HG03520 (cell line): ENCODE results near the gene SMARCD2.
"Not testable (repeated sequence)": the region's sequence is repeated elsewhere in the genome, so short reads cannot be mapped to it uniquely, and the experiment has no call there.

ENCODE experiments used
- ATAC-seq: cut with Tn5 transposase; IDR thresholded peaks from one replicate; pipeline ENCODE4 v1.9.1; 2021; ENCODE audit warnings: mild to moderate bottlenecking, moderate library complexity; ENCODE audit not compliant: unreplicated experiment

SMARCD2 gene

DNA sequence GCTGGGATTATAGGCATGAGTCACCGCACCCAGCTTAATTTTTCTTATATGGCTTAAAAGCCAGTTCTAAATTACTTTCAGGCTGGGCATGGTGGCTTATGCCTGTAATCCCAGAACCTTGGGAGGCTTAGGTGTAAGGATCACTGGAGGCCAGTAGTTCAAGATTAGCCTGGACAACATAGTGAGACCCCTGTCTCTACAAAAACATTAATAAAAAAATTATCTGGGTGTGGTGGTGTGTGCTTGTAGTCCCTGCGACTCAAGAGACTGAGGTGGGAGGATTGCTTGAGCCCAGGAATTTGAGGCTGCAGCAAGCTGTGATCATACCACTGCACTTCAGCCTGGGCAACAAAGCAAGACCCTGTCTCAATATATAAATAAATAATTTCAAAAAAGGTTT lies 10.8 kb upstream of the SMARCD2 start:
- no peak for ATAC-seq

- ATAC-seq: no peak
Measured at GRCh38 chr17:63850401-63850800, 7.9 kb upstream of the SMARCD2 start.

GRCh38 chr17:63848834-63849689 lies 6.6 kb upstream of the SMARCD2 start:
- peak; percentile 82 for ATAC-seq

DNA sequence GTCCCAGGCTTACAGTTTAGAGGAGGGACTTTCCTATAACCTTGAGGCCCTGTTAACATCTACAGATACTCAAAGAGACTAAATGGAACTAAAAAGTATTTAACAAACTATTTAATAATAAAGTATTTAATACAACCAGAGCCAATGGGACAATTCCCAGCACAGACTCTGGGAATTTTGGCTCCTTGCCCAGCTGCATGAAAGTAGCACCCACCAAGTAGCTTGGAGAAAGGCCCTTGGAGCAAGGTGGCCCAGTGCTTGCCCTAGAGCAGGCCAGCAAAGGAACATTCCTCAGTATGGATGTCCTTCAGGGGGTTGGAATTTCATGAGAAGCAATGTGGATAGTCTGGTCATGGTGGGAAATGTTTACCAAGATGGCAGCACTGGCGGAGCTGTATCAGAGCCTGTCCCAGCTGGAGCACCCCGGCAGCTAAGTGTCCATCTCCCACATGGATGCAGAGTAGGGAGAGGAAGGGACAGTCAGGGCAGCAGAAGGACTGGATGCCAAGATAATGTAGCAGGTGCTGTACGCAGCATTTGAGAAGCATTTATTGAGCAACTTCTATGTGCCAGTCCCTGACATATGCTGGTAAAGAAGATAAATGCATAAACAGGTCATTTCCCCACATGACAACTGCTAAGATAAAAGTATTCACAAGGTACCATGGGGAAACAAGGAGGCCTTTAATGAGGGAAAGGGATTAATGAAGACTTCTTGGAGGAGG lies 5.2 kb upstream of the SMARCD2 start:
- ATAC-seq: no peak

DNA sequence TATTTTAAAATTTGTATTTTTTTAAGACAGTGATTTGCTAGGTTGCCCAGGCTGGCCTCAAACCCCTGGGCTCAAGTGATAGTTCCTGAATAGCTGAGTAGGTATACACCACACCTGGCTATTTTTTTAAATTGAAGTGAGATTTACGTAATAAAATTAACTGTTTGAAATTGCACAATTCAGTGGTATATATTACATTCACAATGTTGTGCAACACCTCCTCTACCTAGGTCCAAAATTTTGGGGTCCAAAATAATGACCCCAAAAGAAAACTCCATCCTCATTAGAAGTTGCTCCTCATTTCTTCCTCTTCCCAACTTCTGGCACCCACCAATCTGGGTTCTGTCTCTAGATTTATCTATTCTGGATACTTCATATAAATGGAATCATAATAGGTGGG lies 3.0 kb upstream of the SMARCD2 start:
- ATAC-seq: no peak

DNA sequence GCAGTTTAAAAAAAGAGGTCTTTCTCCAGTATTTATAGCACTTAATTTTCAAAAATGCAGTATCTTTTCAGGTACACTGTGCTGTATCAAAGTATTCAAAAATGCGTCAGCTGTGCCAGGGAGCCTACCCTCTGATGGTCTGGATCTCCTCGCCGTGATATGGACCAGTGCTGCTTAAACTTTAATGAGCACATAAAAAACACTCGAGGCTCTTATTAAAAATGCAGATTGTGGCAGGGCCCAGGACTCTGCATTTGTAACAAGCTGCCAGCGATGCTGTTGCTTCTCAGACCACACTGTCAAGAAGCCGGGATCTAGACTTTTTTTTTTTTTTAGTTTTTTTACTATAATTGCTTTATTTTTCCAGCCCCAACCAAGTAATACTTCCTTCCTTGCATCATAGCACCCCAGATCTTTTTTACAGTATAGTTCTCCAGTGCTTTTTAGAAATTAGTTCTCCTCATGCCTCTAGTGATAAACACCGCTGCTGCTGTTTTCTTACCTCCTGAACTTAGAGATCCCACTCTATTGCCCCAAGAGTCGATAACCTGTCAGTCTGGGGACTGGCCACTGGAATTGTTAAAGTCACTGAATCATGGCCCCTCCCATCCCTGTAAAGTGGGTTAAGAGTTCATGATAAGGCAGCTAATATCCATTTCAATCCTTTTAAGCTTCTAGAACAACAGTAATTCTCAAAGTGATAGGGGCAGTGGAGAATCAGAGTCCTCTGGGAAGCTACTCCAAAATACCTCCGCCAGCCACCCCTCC lies 1.6 kb upstream of the SMARCD2 start:
- no peak for ATAC-seq

DNA sequence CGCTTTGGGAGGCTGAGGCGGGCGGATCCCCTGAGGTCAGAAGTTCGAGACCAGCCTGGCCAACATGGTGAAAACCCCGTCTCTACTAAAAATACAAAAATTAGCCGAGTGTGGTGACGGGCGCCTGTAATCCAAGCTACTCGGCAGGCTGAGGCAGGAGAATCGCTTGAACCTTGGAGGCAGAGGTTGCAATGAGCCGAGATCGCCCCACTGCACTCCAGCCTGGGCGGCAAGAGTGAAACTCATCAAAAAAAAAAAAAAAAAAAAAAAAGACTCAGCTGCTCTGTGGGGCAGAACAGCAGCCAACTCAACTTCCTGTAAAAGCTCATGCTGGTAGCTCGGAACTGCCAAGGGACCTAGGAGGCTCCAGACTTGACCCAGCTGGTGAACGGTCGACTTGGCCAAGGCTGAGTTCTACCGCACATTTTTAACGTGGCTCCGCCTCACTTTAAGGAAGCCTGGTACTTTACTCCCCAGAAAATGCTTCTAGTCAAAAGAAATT lies 953 bp upstream of the SMARCD2 start:
- not testable (repeated sequence) for ATAC-seq

DNA sequence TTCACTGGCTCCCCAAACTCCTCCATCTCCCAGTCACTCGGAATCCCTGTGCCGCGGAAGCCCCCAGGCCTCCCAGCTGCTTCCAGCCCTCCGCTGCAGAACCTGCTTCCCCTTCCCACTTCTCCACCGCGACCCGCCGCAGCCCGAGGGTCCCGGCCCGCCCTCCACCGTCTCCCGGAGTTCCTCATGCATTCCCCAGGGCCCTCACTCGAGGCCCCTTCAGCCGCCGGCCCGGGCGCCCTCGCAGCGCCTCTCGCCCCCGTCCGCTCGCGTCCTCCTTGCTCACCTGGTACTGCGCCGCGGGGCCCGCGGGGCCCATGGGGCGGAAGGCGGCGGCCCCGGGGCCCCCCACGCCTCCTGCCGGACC lies 329 bp downstream of the SMARCD2 start:
- no peak for ATAC-seq

DNA sequence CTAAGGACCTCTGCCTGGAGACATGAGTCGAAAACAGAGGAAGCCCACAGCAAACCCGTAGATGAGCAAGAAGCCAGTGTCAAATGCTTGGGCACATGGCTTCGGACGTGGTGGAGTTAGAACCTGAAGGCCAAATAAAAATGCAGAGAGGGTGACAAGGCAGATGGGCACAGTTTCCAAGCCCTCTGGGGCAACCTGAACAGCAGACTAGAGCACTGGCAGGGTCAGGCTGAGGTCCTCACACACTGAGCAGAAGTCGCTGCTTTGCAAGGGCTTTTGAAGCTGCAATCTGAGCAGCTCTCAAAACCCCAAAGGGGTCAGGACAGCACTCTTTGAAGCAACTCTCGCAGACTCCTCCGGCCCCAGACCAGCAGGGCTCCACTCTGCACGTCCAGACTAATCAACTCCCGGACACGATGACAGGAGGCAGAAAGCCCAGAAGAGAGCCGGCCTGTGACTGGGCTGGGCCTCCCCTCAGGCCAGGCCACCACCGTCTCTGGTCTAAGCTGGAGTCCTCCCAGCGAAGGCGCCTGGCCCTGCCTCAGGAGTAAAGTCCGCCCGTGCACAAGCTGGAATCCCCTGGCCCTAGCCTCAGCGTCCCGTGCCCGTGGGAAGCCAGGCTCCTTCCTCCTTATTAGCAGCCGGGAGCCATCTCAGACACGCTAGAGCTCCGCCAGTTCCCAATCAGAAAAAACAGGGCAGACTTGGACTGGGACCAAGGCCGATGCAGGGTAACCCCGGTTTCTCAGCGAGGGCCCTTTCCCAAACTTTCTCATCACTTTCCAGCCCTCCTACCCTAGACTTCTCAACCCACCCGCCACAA lies 924 bp downstream of the SMARCD2 start:
- no peak for ATAC-seq

GRCh38 chr17:63840591-63841349 lies 1.7 kb downstream of the SMARCD2 start:
- no peak for ATAC-seq

DNA sequence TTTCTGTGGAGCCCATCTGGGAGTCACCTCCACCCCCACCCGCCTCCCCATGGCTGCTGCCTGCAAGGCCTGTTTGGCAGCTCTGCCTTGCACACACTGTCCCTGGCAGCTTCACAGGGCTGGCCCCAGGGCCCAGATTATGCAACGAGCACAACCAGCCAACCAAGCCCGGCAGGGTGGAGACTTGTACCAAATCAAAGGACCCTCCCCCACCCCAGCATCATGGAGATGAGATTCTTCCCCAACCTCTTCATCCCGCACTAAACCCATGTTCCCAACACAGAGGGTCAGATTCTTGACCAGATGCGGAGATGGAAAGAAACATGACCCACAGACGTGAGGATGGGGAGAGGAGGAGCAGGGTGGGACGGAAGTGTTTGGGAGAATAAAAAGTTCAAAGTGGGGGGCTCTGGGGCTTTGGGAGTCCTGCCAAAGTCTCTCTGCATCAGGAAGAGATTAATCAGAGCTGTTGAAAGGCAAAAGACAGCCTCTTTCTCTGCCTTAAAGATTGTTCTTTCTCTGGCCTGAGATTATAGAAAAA lies 3.8 kb downstream of the SMARCD2 start:
- ATAC-seq: no peak

DNA sequence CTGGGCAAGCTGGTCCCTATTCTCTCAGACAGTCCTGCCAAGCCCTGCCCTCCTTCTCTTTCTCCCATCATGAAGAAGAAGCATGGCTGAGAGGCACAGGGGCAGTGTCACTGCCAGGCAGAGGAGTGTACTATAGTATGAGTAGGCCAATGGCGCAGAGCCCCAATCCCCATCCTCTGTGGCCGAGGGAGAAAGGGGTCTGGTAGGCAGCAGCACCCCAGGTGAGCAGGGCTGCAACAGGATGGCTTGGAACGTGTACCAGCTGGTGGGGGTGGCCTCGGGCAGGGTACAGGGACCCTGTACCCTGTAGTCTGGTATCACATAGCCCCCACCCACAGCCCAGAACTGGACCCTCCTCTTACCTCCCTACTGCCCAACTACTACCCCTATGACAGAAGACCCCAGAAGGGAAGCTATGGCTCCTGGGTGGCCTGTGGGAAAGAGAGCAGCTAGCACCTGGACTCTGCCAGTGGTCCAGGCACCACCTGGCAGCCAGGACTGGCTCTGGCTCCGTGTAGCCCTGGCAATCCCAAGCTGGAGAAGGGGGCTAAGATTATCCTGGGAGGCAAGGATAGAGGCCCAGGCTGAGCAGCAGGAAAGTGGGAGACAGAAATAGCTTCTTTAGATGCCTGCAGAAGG lies 4.4 kb downstream of the SMARCD2 start:
- ATAC-seq: no peak

GRCh38 chr17:63837480-63837879 lies 5.0 kb downstream of the SMARCD2 start:
- no peak for ATAC-seq

DNA sequence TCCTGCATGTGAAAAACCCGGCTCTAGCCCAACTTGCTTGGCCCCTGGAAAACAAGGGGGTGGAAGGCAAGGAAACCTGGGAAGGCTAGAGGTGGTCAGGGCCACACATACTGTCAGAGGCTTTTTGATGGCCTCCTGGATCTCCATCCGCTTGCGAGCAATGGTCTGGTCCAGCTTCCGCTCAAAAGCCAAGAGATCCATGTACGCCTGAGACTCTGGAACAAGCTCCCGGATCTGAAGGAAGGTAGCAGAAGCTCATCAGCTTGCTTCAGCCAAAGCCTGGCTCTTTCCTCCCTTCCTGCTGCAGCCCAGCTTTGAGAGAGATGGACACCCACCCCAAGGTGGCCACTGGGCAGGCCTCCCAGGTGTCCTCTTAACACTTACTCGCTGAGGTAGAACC lies 5.7 kb downstream of the SMARCD2 start:
- no peak for ATAC-seq

DNA sequence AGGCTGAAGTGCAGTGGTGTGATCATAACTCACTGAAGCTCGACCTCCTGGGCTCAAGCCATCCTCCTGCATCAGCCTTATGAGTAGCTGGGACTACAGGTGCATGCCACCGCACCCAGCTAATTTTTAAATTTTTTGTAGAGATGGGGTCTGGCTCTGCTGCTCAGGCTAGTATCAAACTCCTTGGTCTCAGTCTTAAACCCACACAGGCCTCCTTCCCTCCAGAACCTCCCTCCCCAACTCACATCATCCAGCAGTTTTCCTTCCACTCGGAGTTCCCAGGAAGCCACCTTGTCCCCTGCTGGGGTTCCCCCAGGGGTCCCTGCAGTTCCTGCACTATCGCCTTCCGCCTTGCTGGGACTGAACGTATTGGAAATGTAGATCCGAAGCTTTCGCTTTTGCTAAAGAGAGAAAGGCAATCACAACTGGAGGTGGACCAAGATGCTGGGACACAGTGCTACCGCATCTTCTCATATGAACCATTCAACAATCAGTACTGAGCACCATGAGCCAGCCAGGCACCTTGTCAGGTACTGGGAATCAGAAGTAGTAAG lies 7.2 kb downstream of the SMARCD2 start:
- ATAC-seq: no peak

DNA sequence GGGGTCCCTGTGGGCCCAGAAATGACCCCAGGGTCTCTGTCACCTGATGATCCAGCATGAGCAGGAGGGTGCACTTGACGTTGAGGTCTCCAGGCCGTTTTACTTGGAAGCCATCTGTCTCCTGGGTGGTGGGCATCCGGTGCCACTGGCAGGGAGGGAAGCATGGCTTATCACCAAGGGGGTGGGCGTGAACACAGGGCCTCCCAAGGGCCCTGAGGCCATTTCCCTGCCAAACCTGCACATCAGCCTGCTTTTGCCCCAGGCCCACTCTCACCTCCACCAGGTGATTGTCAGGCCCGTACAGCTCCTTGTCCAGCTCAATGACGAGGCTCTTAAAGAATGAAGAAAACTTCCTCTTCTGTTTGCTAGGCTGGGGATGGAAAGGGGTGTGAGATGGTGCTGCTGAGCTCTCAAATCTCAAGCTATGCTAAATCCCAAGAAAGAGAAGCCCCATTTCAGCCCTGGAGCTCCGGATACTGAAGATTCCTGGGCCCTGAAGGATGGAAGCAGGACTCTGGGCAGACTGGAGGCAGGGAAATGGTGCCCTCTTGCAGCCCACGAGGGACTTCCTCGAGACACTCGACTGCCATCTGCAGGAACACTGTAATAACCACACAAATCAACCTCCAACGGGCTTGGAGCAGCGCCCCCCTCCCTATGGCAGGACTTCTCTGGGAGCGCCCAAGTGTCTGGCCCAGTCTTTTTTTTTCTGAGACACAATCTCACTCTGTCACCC lies 7.9 kb downstream of the SMARCD2 start:
- peak; percentile 49 for ATAC-seq

- no peak for ATAC-seq
Measured at GRCh38 chr17:63833741-63834373, 8.6 kb downstream of the SMARCD2 start.
